ENCODE data around the gene SPPL2B. TPM values are rescaled to one million over a fixed set of nuclear protein-coding genes. Genes with fewer than 3 reads are reported as not detected.
"Not testable (repeated sequence)": the region's sequence is repeated elsewhere in the genome, so short reads cannot be mapped to it uniquely, and the experiment has no call there.

SPPL2B gene
- total and polyA plus RNA-seq, 8 donors, result 36.4 to 226 (median 52.8) TPM

DNA sequence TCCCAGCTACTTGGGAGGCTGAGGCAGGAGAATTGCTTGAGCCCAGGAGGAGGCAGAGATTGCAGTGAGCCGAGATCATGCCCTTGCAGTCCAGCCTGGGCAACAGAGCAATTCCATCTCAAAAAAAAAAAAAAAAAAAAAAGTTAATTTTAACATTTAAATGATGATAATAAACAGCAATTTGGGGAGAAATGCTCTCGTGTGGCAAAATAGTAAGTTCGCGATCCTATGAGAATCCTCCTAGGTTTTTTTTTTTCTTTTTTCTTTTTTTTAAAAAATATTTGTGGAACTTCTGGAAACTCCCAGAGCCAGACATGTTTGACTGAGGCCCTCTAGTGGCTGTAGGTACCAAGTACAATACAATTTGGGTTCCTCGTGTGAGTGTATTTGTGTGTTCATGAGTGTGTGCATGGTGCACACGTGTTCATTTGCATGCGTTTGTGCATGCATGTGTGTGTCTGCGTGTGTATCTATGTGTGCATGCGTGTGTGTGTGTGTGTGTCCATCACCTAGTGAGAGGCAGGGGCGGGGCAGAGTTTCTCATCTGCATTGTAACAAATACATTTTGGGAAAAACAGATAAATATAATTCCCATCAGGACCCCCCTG is 62.7 kb downstream of the SPPL2B start:
- intact Hi-C loops (cut with DNase I), result loop anchor here in 1 of 3 donors (5.0 kb wide), 1 partner anchor 114 kb away; no protein-coding TSS in a partner anchor
- Histone ChIP-seq H3K27ac (no peak overlapping the region), H3K4me1 (no peaks in the 10 kb centered on the region), H3K36me3 (no peaks in the 10 kb centered on the region), H3K27me3 (no peaks in the 10 kb centered on the region), H3K4me3 (no peak overlapping the region), H3K9me3 (no peaks in the 10 kb centered on the region)
- TF ChIP-seq, protein P1, sequence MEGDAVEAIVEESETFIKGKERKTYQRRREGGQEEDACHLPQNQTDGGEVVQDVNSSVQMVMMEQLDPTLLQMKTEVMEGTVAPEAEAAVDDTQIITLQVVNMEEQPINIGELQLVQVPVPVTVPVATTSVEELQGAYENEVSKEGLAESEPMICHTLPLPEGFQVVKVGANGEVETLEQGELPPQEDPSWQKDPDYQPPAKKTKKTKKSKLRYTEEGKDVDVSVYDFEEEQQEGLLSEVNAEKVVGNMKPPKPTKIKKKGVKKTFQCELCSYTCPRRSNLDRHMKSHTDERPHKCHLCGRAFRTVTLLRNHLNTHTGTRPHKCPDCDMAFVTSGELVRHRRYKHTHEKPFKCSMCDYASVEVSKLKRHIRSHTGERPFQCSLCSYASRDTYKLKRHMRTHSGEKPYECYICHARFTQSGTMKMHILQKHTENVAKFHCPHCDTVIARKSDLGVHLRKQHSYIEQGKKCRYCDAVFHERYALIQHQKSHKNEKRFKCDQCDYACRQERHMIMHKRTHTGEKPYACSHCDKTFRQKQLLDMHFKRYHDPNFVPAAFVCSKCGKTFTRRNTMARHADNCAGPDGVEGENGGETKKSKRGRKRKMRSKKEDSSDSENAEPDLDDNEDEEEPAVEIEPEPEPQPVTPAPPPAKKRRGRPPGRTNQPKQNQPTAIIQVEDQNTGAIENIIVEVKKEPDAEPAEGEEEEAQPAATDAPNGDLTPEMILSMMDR (IDR thresholded peaks at IDR 0.05), result peak; percentile 39 to 74 (median 56)
- DNase-seq, result peak in 3 of 6 donors; percentile 24 to 52 (median 31)
- WGBS, 2 donors, result 4 to 5% methylated on average over 10 of the region's 10 CpGs
- ATAC-seq, result peak; percentile 68 to 92 (median 86)
- no peak for FAIRE-seq

DNA sequence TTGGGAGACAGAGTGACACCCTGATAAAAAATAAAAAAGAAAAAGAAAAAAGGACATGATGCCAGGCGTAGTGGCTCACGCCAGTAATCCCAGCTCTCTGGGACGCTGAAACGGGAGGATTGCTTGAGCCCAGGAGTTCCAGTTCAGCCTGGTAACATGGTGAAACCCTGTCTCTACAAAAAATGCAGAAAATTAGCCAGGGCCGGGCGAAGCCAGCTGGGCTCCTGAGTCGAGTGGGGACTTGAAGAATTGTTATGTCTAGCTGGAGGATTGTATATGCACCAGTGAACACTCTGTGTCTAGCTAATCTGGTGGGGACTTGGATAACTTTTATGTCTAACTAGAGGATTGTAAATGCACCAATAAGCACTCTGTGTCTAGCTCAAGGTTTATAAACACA is 63.9 kb downstream of the SPPL2B start:
- TF ChIP-seq, protein P1 (IDR thresholded peaks at IDR 0.05), result no peak
- Histone ChIP-seq H3K27ac (no peak overlapping the region), H3K9me3 (no peaks in the 10 kb centered on the region), H3K4me1 (no peaks in the 10 kb centered on the region), H3K36me3 (no peaks in the 10 kb centered on the region), H3K27me3 (no peaks in the 10 kb centered on the region), H3K4me3 (no peak overlapping the region)
- intact Hi-C loops (cut with DNase I), result loop anchor here in 1 of 3 donors (5.0 kb wide), 1 partner anchor 115 kb away; no protein-coding TSS in a partner anchor
- 44 to 49% methylated on average over 7 of the region's 7 CpGs for WGBS, 2 donors
- DNase-seq (no peak), FAIRE-seq (no peak), ATAC-seq (no peak)

DNA sequence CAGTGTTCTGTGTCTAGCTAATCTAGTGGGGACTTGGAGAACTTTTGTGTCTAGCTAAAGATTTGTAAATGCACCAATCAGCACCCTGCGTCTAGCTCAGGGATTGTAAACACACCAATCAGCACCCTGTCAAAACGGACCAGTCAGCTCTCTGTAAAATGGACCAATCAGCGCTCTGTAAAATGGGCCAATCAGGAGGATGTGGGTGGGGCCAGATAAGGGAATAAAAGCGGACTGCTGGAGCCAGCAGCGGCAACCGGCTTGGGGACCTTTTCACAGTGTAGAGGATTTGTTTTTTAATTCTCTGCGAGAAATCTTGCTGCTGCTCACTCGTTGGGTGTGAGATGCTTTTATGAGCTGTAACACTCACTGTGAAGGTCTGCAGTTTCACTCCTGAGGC is 64.4 kb downstream of the SPPL2B start:
- H3K4me1 ChIP-seq, H3K36me3 ChIP-seq, H3K27ac ChIP-seq, H3K27me3 ChIP-seq, FAIRE-seq, DNase-seq, ATAC-seq, H3K9me3 ChIP-seq, H3K4me3 ChIP-seq: not testable (repeated sequence)
- WGBS, 2 donors, result 55 to 56% methylated on average over 8 of the region's 8 CpGs
- intact Hi-C loops (cut with DNase I), result loop anchor here in 1 of 3 donors (5.0 kb wide), 1 partner anchor 116 kb away; no protein-coding TSS in a partner anchor

DNA sequence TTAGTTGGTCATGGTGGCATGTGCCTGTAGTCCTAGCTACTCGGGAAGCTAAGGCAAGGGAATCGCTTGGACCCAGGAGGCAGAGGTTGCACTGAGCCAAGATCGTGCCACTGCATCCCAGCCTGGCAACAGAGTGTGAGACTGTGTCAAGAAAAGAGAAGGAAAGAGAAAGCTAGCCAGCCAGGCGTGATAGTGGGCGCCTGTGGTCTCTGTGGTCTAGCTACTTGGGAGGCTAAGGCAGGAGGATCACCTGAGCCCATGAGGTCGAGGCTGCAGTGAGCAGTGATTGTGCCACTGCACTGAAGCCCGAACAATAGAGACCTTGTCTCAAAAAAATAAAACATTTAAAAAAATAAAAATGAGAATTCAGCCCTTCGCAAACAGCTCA is 65.6 kb downstream of the SPPL2B start:
- DNase-seq, result no peak
- ATAC-seq, result no peak
- intact Hi-C loops (cut with DNase I), result loop anchor here in 1 of 3 donors (5.0 kb wide), 1 partner anchor 117 kb away; no protein-coding TSS in a partner anchor
- 66 to 74% methylated on average over 8 of the region's 8 CpGs for WGBS, 2 donors
- no peak for FAIRE-seq
- TF ChIP-seq, protein P1 (IDR thresholded peaks at IDR 0.05), result no peak
- Histone ChIP-seq H3K4me3 (no peak overlapping the region), H3K9me3 (no peaks in the 10 kb centered on the region), H3K27ac (no peak overlapping the region), H3K36me3 (no peaks in the 10 kb centered on the region), H3K4me1 (no peaks in the 10 kb centered on the region), H3K27me3 (no peaks in the 10 kb centered on the region)

DNA sequence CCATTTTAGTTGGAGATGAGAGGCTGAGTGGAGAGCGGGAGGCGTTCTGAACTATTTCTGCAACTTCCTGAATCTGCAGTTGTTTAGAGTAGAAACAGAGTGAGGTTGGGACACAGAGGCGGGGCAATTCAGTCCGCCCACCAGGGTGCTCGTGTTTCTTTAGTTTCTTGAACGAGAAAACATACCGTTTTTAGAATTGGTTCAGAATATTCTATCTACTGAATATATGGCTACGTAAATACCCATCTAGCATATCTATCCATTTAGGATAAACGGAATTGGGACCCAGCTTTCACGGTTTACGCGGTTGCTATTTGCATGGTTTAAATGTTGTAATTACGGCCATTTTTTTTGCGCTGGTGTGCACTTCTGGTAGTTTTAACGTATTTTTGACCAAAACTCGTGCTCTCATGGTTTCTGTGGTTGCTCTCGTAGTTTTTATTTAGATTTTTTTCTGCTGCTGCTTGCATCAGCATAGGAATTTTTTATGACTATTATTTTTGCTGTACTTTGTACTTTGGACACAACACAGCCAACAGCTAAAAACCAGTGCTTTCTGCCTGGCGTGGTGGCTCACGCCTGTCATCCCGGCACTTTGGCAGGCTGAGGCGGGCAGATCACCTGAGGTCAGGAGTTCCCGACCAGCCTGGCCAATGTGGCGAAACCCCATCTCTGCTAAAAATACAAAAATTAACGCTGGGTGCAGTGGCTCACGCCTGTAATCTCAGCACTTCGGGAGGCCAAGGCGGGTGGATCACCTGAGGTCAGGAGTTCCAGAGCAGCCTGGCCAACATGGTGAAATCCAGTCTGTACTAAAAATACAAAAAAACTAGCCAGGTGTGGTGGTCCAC is 66.2 kb downstream of the SPPL2B start:
- no peaks in the 10 kb centered on the region for H3K9me3 ChIP-seq
- TF ChIP-seq, protein P1 (IDR thresholded peaks at IDR 0.05), result no peak
- intact Hi-C loops (cut with DNase I), result loop anchor here in 1 of 3 donors (5.0 kb wide), 1 partner anchor 117 kb away; no protein-coding TSS in a partner anchor
- no peak overlapping the region for H3K27ac ChIP-seq
- no peaks in the 10 kb centered on the region for H3K4me1 ChIP-seq
- peak in 2 of 4 donors; percentile 39 to 52 for ATAC-seq
- WGBS, 2 donors, result 52 to 63% methylated on average over 27 of the region's 27 CpGs
- FAIRE-seq, result no peak
- no peak overlapping the region for H3K4me3 ChIP-seq
- H3K27me3 ChIP-seq, result no peaks in the 10 kb centered on the region
- H3K36me3 ChIP-seq, result no peaks in the 10 kb centered on the region
- no peak for DNase-seq

- ATAC-seq; H3K36me3 ChIP-seq; intact Hi-C loops (cut with DNase I); H3K4me1 ChIP-seq; H3K4me3 ChIP-seq; DNase-seq; H3K27me3 ChIP-seq; H3K9me3 ChIP-seq; H3K27ac ChIP-seq; FAIRE-seq: not testable (repeated sequence)
- 81 to 86% methylated on average over 18 of the region's 18 CpGs for WGBS, 2 donors
Measured at GRCh38 chr19:2395293-2395829, 66.9 kb downstream of the SPPL2B start.

- intact Hi-C loops (cut with DNase I); H3K36me3 ChIP-seq; H3K4me1 ChIP-seq; H3K9me3 ChIP-seq; ATAC-seq; H3K27ac ChIP-seq; FAIRE-seq; H3K4me3 ChIP-seq; DNase-seq; H3K27me3 ChIP-seq: not testable (repeated sequence)
- 81 to 91% methylated on average over 7 of the region's 7 CpGs for WGBS, 2 donors
Measured at GRCh38 chr19:2397173-2397572, 68.7 kb downstream of the SPPL2B start.
